ENCODE results near the gene KIFAP3.

Gene KIFAP3

GRCh38 chr1:170001266-170001665 is 73.2 kb downstream of the KIFAP3 start:
- no peak for TF ChIP-seq CTCF (IDR thresholded peaks at IDR 0.05; ENCODE audit: low read depth, low read length)
- Histone ChIP-seq H3K27ac (no peak overlapping the region), H3K36me3 (no peaks in the 10 kb centered on the region), H3K4me3 (ENCODE audit: low read depth, low read length) (no peak overlapping the region), H3K27me3 (ENCODE audit: insufficient read depth, low read depth, severe bottlenecking) (no peaks in the 10 kb centered on the region), H3K9me3 (ENCODE audit: severe bottlenecking) (no peaks in the 10 kb centered on the region)
- DNase-seq: no peak

- Histone ChIP-seq H3K9me3 (ENCODE audit: severe bottlenecking) (no peaks in the 10 kb centered on the region), H3K27ac (no peak overlapping the region), H3K36me3 (no peaks in the 10 kb centered on the region), H3K4me3 (ENCODE audit: low read depth, low read length) (no peak overlapping the region), H3K27me3 (ENCODE audit: insufficient read depth, low read depth, severe bottlenecking) (no peaks in the 10 kb centered on the region)
- no peak for TF ChIP-seq CTCF (IDR thresholded peaks at IDR 0.05; ENCODE audit: low read depth, low read length)
- no peak for DNase-seq
These were observed 74.7 kb downstream of the KIFAP3 start for GRCh38 chr1:169999761-170000160.

- H3K27ac ChIP-seq: no peak overlapping the region
- H3K4me3 ChIP-seq (ENCODE audit: low read depth, low read length): no peak overlapping the region
- no peaks in the 10 kb centered on the region for H3K36me3 ChIP-seq
- no peaks in the 10 kb centered on the region for H3K27me3 ChIP-seq (ENCODE audit: insufficient read depth, low read depth, severe bottlenecking)
- no peak for DNase-seq
- TF ChIP-seq CTCF (IDR thresholded peaks at IDR 0.05; ENCODE audit: low read depth, low read length): no peak
- H3K9me3 ChIP-seq (ENCODE audit: severe bottlenecking): no peaks in the 10 kb centered on the region
These were observed 75.2 kb downstream of the KIFAP3 start for GRCh38 chr1:169999331-169999741.

GRCh38 chr1:169995993-169996392 is 78.5 kb downstream of the KIFAP3 start:
- no peak for TF ChIP-seq CTCF (IDR thresholded peaks at IDR 0.05; ENCODE audit: low read depth, low read length)
- no peaks in the 10 kb centered on the region for H3K9me3 ChIP-seq (ENCODE audit: severe bottlenecking)
- H3K27me3 ChIP-seq (ENCODE audit: insufficient read depth, low read depth, severe bottlenecking): no peaks in the 10 kb centered on the region
- H3K27ac ChIP-seq: no peak overlapping the region
- H3K4me3 ChIP-seq (ENCODE audit: low read depth, low read length): no peak overlapping the region
- no peaks in the 10 kb centered on the region for H3K36me3 ChIP-seq
- no peak for DNase-seq

GRCh38 chr1:169989246-169989645 is 85.2 kb downstream of the KIFAP3 start:
- Histone ChIP-seq H3K36me3 (no peaks in the 10 kb centered on the region), H3K27me3 (ENCODE audit: insufficient read depth, low read depth, severe bottlenecking) (no peaks in the 10 kb centered on the region), H3K4me3 (ENCODE audit: low read depth, low read length) (no peak overlapping the region), H3K9me3 (ENCODE audit: severe bottlenecking) (no peaks in the 10 kb centered on the region), H3K27ac (no peak overlapping the region)
- no peak for TF ChIP-seq CTCF (IDR thresholded peaks at IDR 0.05; ENCODE audit: low read depth, low read length)
- DNase-seq: no peak

- Histone ChIP-seq H3K27me3 (ENCODE audit: insufficient read depth, low read depth, severe bottlenecking) (no peaks in the 10 kb centered on the region), H3K9me3 (ENCODE audit: severe bottlenecking) (no peaks in the 10 kb centered on the region), H3K27ac (no peak overlapping the region), H3K4me3 (ENCODE audit: low read depth, low read length) (no peak overlapping the region), H3K36me3 (no peaks in the 10 kb centered on the region)
- TF ChIP-seq CTCF (IDR thresholded peaks at IDR 0.05; ENCODE audit: low read depth, low read length): no peak
- no peak for DNase-seq
These were observed 88.7 kb downstream of the KIFAP3 start for GRCh38 chr1:169985757-169986156.
